ENCODE data around the gene CDKL4.

CDKL4 gene

GRCh38 chr2:39266916-39267434, 23.2 kb upstream of the CDKL4 start:
- no peak for TF ChIP-seq CTCF (conservative IDR thresholded peaks at IDR 0.05)
- peak overlapping the region; percentile 63 for H3K27ac ChIP-seq

- H3K27ac ChIP-seq, result peak overlapping the region; percentile 63
- TF ChIP-seq CTCF (conservative IDR thresholded peaks at IDR 0.05), result no peak
These were observed 22.5 kb upstream of the CDKL4 start for GRCh38 chr2:39266139-39266805.

GRCh38 chr2:39265315-39265714, 21.5 kb upstream of the CDKL4 start:
- TF ChIP-seq CTCF (conservative IDR thresholded peaks at IDR 0.05), result no peak
- peak overlapping the region; percentile 63 for H3K27ac ChIP-seq

- TF ChIP-seq CTCF (conservative IDR thresholded peaks at IDR 0.05), result no peak
- H3K27ac ChIP-seq, result peak overlapping the region; percentile 63
These were observed 21.0 kb upstream of the CDKL4 start for GRCh38 chr2:39264733-39265132.

- H3K27ac ChIP-seq, result no peak overlapping the region
- TF ChIP-seq CTCF (conservative IDR thresholded peaks at IDR 0.05), result no peak
These were observed 16.3 kb upstream of the CDKL4 start for GRCh38 chr2:39260087-39260486.

GRCh38 chr2:39256040-39256439, 12.3 kb upstream of the CDKL4 start:
- H3K27ac ChIP-seq, result no peak overlapping the region
- TF ChIP-seq CTCF (conservative IDR thresholded peaks at IDR 0.05), result no peak

GRCh38 chr2:39252888-39253518, 9.2 kb upstream of the CDKL4 start:
- H3K27ac ChIP-seq, result peak overlapping the region; percentile 34; the same call in 1 of the 2 replicates
- TF ChIP-seq CTCF (conservative IDR thresholded peaks at IDR 0.05), result no peak

Measured in VCaP (cell line).